HG03575 (cell line): Measurements from ENCODE around the gene MTREX.

ENCODE experiments used
- ATAC-seq: cut with Tn5 transposase; IDR thresholded peaks from one replicate; pipeline ENCODE4 v1.9.1; 2021; ENCODE audit not compliant: unreplicated experiment, insufficient number of reproducible peaks, low FRiP score; ENCODE audit errors: extremely low read depth

The MTREX gene

GRCh38 chr5:55320571-55320970 lies 12.8 kb downstream of the MTREX start:
- no peak for ATAC-seq

GRCh38 chr5:55324006-55324405 lies 16.2 kb downstream of the MTREX start:
- ATAC-seq: no peak

- no peak for ATAC-seq
These were observed 17.1 kb downstream of the MTREX start for GRCh38 chr5:55324815-55325418.

- no peak for ATAC-seq
These were observed 17.8 kb downstream of the MTREX start for GRCh38 chr5:55325621-55326020.

GRCh38 chr5:55327281-55327680 lies 19.5 kb downstream of the MTREX start:
- no peak for ATAC-seq

- no peak for ATAC-seq
These were observed 23.5 kb downstream of the MTREX start for GRCh38 chr5:55331321-55331720.

GRCh38 chr5:55333017-55333416 lies 25.2 kb downstream of the MTREX start:
- ATAC-seq: no peak

- ATAC-seq: no peak
These were observed 26.0 kb downstream of the MTREX start for GRCh38 chr5:55333811-55334210.

- ATAC-seq: no peak
These were observed 30.4 kb downstream of the MTREX start for GRCh38 chr5:55338092-55338613.

GRCh38 chr5:55338810-55339243 lies 31.0 kb downstream of the MTREX start:
- ATAC-seq: no peak

GRCh38 chr5:55343107-55343506 lies 35.3 kb downstream of the MTREX start:
- ATAC-seq: no peak

GRCh38 chr5:55343609-55344008 lies 35.8 kb downstream of the MTREX start:
- no peak for ATAC-seq

- no peak for ATAC-seq
These were observed 36.7 kb downstream of the MTREX start for GRCh38 chr5:55344392-55344992.

- no peak for ATAC-seq
These were observed 37.5 kb downstream of the MTREX start for GRCh38 chr5:55345327-55345726.

- no peak for ATAC-seq
These were observed 40.0 kb downstream of the MTREX start for GRCh38 chr5:55347786-55348185.

GRCh38 chr5:55350754-55351153 lies 43.0 kb downstream of the MTREX start:
- no peak for ATAC-seq

- no peak for ATAC-seq
These were observed 49.1 kb downstream of the MTREX start for GRCh38 chr5:55356896-55357295.

- ATAC-seq: no peak
These were observed 52.4 kb downstream of the MTREX start for GRCh38 chr5:55360190-55360589.

- no peak for ATAC-seq
These were observed 56.1 kb downstream of the MTREX start for GRCh38 chr5:55363856-55364255.

- ATAC-seq: peak; percentile 98
These were observed 56.8 kb downstream of the MTREX start for GRCh38 chr5:55364537-55365055.
